NCI-H1436 (cell line): Measurements from ENCODE around the gene EVI5.
A peak's percentile ranks its signal among the peaks of the same experiment; 100 is the strongest.

Experiments
- DNase-seq: peaks from one replicate; lab custom pipeline; 2025; lab: John Stamatoyannopoulos, UW

EVI5 gene

DNA sequence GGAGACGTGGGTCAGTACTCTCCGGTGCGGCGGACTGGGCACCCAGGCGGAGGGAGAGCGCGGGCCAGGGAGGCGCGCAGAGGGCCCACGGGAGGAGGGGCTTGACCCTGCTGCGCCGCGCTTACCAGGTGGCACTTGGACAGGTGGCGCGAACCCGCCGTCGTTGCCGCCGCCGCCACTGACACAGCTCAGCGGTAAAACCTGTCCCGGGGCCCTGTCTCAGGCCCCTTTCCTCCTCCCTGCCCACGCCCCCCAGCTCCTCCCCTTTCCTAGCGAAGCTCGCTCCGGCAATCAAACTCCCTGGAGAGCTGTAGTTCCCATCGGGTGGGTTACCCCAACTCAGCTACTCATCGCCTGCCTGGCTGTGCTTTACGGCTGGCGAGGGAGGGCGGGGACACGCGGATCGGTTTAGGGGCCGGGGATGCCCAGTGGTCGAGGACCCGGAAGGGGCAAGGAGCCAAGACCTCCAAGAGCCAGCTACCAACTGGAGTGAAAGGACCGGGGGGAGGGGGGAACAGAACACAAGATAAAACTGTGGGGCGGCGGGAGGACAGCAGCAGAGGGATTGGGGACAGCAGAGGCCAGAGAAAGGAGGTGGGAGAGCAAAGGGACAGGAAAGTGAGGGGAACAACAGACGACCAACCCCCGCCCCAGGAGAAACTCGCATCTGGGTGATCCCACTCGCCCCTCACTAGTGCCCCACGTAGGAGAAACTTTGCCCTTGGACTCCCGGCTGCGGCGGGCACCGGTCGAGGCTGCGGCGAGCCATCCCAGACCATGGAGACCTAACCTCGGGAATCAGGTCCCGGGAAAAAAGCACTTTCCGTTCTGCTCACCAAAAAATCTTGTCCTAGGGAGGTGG, 301.1 kb downstream of the EVI5 start:
- peak; percentile 56 for DNase-seq

DNA sequence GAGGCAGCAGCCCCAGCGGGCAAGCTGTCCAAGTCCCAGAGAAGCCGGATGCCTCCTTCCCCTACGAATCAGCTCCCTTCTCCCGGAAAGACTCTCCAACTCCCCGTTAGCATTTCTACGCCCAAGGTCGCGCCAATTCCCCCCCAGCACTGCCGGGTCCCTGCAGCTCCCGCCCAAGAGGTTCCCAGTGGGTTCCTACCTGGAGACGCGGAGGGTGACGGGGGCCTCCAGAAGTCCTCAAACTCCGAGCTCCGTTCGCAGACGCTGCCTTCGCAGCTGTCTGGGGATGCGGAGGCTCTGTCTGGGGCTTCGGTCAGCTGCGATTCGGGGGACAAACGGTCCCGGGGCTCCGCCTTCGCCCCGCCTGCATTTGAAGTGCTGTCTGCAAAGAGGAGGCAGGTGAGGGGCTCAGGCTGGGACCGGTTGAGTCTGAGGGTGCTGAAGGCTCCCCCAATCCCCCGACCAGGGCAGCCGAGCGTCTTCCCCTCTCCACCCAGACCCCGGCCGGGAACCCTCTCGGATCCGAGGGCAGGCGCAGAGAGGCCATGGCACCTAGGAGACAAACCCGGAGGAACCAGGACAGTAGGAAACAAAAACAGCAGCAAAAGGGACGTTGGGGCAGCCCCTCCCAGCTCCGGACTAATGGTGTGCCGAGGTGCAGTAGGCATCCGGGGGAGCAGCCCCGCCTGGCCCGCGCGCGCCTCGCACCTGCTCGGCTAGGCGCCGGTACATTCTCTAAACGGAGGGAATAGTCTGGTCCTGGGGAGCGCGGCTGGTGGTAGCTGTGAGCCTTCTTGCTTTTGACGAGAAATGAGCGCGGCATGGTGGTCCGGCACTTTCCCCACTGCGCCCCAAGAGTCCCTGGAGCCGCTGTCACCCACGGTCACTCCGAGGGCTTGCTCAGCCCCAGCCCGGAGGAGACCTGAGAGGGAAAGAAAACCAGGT, 302.0 kb downstream of the EVI5 start:
- no peak for DNase-seq

DNA sequence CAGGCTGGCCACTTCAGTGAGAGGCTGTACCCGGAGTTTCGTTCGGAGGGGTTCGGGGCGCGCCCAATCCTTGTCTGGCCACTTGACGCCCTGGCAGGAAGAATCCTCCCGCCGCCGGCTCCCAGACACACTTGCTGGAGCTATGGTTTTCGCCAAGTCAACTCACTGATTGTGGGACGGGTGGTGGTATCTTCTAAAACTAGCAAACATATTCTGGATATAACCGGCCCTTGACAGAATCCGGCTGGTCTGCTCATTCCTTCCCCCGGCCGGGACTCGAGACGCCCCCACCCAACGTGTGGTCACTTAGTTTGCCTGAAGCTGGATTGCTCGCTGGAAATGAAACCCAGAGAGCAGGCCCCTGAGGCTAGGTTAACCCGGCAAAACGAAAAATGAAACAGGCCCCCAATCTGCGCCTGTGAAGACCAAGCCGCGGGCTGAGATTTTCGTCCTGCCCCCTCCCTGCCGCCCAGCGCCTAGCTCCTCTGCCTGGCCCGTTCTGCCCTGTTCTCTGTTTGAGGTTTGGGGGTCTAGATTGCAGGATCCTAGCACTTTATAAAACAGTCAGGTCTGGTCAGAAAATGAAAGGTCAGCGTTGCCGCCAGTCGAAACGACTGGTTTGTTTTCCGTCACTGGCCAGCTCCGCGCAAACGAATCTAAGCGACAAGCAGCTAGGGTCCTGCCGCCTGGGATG, 302.8 kb downstream of the EVI5 start:
- DNase-seq: no peak

DNA sequence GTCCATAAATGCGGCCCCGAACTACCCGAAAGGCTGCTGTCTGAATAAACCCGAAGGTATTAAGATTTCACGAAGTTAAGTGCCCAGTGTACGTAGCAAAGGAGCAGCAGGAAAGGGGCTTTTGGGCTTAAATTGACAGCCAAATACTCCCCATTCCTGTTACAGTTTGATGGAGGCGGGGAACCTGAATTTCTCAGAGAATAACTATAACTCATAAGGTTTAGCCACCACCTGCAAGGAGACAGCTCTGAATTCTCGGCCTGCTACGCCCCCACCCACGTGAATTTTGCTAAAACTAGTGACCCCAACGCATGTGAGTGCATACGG, 303.3 kb downstream of the EVI5 start:
- no peak for DNase-seq

DNA sequence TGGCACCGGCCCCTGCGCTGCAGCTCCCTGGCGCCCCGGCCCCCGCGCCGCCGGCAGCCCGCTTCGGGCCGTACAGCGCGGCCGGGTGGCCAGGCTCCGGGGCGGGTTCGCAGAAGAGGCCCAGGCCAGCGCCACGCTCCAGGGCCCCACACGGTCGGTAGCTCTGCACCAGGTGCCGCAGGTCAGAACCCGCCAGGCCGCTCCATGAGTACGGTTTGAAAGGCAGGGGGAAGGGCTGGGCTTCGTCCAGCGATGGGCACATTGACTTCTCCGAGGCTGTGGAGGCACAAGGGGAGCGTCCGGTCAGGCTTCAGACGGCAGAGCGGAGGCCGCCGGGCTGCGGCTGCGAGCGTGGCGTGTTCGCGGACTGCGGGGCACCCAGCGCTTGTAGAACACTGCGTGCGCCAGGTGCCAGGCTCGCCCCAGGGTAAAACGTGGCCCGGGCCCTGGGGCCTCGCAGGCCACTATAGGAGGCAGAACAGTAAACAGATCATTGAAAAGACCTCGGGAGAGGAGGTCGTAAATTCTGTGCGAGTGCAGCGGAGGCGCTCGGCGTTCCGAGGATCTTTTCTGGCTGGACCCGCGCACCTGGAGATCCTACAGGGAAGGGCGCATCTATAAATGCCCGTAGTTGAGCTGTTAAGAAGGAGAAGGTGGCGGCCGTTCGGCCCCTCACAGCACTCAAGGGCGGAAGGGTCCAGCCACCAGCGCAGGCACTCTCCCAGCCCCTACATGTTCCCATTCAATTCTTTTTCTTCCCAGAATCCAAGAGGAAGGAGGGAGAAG, 303.9 kb downstream of the EVI5 start:
- no peak for DNase-seq

DNA sequence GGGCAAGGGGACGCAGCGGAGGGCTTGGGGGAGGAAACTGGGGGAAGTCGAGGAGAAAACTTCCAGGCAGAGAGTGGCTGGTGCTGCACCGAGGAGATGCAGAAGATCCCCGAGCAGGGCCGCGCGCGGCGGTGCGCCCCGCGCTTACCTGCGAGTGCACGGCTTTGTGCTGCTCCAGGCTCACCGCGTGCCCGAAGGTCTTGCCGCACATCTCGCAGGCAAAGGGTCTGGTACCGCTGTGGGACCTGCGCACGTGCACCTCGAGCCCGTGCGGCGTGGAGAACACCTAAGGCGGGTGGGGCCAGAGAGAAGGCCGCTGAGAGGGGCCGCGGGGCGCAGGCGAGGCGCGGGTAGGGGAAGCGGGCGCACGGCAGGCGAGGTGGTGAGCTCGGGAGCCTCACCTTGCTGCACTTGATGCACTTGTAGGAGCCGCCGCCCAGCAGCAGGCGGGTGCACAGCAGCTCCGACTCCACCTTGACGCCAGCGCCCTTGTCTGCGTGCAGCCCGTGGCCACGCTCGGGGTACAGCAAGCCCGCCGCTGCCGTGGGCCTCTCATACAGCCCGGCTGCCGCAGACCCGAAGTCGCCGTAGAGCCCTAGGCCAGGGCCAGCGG, 304.6 kb downstream of the EVI5 start:
- DNase-seq: no peak

DNA sequence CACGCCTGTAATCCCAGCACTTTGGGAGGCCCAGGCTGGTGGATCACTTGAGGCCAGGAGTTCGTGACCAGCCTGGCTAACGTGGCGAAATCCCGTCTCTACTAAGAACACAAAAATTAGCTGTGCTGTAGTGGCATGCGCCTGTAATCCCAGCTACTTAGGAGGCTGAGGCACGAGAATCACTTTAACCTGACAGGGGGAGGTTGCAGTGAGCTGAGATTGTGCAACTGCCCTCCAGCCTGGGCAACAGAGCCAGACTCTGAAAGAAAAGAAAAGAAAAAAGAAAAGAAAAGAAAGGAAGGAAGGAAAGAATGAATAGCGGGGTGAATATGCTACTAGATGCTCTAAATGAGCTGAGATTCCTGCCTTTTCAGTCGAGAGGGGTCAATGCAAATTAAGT, 305.3 kb downstream of the EVI5 start:
- DNase-seq: no peak

DNA sequence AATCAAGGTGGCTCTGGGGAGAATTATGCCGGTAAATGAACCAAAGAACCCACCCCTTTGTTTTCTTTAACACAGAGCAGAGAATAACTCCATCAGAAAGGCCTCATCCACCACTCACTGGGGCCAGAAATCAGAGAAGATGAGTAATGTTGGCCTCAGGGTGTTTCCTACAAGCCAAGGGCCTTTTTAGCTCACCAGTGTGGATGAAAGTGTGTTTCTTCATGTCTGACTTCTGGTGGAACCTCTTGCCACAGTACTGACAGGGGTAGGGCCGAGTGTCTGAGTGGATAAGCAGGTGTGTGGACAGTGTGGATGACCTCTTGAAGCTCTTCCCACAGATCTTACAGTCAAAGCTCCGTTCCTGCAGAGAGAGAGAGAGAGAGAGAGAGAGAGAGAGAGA, 306.5 kb downstream of the EVI5 start:
- no peak for DNase-seq

DNA sequence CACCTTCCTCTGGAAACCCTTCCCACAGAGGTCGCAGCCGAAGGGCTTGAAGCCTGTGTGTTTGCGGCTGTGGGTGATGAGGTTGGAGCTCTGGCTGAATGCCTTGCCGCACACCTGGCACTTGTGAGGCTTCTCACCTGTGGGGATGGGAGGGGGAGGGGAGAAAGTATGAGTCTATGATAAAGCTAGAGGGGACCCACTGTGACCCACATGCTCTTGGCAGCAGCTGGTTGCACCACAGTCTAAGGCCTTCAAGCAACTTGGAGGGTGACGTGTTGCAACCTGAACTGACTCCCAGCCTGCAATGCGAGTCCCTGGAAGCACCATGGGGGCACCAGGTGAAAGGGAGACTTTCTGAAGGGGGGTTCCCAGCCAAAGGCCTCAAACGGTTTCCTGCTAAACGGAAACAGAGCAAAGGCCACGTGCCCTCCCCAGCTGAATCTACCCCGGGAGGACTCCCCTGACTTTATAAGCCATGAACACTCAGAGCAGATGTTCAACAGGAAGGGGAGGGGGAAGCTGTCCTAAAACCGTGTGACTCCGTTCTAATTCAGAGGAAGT, 308.8 kb downstream of the EVI5 start:
- no peak for DNase-seq

DNA sequence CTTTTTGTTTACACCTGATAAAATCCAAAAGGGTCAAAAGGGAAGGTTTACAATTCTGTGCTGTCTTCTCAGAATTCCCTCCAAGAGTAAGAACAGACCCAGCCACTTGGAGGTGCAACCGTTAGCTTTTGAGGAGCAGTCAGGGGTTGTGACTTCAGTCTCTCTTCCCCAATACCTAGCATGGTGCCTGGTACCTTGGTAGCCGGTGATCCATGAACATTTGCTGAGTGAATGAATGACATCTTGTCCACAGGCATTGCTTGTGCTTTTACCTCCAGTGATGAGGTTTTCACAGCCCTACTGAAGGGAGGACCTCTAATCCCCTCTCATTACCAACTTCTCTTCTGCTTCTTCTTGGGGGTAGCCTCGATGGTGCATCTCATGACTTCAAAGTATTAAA, 309.9 kb downstream of the EVI5 start:
- DNase-seq: no peak

DNA sequence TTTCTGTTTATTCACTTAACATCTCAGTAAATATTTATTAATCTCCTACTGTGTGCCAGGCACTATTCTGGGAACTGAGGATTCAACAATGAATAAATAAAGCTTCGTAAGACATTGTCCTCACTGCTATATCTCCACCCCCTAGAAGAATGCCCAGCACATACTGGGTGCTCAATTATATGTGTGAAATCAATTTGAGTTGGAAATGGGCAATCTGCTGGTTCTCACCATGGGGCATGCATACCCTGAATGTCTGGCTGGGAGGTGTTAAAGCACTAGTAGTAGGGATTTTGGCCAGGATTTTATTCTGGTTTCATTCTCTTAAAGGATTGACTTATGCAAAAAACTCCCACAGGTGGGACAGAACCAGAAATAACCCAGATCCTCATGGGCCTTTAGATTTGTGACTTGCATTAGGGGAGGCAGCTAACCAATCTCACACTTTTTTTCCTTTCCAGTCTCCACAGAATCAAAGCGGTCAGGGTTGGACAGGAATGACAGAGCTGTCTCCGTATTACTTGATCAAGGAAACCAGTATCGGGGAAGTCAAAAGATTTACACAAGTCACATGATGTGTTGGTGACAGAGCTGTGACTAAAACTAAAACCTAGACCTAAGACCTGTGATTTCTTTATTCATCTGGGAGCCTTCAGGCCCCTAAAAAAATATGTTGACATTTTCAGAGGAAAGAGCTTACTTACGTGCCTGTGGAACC, 311.0 kb downstream of the EVI5 start:
- no peak for DNase-seq

DNA sequence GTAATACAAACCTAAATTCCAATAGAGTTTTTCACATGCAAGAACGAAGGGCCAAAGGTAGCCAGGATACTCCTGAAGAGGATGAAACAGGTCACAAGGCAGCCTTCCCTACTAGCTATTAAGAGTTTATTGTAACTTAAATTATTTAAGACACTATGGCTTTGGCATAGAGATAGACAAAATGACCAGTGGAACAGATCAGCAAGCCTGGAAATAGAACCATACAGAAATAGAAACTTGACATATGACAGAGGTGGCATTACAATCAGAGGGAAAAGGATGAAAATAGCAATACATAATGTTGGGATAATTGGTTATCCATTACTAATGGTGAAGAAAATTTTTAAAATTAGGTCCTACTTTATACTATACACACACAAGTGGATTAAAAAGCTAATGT, 314.7 kb downstream of the EVI5 start:
- no peak for DNase-seq

DNA sequence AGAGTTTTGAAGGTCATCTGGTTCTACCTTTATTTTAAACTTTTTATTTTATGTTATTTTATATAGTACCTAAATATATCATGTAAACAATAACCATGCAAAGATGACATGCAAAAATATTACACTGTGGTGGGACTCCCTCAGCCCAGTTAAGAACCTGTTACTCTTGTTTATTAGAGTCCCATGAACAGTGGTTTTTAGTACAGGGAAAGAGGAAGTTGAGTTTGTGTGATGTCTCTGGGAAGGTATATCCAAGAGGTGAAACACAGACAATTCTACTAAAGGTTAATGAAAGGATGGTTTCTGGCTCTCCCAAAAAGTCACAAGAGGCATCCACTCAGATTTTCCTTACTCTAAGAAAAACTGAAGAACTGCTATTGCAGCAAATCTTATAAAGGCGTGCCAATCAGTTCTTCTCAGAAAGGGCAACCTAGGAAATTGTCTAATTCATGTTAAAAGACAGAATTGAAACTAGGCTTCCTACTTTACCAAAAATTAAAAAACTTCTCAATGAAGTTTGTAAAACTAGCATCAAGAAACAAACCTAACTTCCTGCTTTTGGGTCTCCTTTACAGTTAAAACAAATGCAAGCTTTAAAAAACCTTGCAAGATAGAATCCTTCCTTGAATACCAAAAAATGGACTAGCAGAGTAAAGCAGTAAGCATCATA, 318.1 kb downstream of the EVI5 start:
- no peak for DNase-seq

DNA sequence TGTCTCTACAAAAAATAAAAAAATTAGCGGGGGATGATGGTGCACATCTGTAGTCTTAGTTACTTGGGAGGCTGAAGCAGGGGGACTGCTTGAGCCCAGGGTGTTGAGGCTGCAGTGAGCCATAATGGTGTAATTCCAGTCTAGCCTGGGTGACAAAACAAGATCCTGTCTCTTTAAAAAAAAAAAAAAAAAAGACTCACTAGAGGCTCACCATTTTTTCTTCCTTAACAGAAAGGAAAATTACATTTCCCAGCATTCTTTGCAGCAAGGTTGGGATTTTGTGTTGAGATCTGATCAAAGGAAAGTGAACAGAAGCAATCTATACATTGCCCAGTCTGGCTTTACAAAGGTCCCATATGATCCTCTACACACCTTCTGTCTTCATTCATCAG, 319.7 kb downstream of the EVI5 start:
- DNase-seq: no peak

DNA sequence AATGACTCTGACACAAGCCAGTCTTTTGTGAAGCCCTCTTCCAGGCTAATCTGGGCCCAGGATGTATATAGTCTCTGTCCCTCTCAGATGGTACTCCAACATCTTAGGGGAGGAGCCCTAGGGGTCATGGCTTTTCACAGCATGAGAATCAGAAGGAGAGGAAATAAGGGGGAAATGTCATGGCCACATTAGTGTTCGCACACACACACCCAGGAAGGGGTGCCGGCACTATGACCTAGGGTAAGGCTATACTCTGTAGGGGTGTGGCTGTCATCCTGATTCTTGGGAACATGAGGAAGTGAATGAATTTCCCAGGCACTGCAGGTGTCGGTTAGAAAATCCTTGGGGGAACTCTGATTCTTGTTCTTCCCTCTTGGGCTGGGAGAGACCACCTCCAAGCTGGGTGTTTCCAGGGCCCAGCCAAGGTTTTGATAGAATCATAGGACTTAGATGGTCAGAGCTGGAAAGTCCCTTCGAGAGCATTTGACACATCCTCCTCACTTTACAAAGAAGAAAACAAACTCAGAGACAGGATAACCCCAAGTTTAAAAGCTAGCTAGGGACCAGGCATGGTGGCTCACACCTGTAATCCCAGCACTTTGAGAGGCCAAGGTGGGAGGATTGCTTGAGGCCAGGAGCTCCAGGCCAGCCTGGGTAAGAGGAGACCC, 320.2 kb downstream of the EVI5 start:
- DNase-seq: no peak

DNA sequence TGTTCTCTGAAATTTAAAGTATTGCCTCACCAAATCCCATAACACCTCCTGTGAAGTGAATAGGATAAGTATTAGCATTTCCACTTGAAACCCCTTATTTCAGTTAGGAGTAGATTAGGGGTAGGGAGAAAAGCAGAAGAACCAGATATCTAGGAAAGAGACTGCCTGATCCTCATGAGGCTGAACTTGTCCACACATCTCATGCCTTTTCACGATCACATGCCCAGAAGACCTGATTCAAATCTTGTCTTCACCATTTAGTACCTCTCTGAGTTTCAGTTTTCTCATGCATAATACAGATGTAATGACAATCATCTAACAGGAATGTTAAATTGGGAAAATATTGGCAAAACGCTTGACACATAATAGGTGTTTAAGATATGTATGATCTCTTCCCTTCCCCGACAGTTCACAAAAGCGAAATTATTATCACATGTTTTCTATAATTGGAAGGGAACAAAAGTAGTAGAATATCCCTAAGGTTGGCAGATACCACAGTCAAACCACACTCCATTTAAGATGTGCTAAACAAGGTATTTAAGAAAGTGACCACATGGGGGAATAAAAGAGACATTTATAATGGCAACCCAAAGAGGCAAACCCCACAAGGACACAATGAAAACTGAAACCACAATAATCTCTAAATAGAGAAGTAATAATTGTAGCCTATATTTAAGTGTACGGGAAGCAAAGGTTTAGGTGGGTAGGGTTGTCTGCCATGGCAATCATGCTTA, 323.4 kb downstream of the EVI5 start:
- no peak for DNase-seq

DNA sequence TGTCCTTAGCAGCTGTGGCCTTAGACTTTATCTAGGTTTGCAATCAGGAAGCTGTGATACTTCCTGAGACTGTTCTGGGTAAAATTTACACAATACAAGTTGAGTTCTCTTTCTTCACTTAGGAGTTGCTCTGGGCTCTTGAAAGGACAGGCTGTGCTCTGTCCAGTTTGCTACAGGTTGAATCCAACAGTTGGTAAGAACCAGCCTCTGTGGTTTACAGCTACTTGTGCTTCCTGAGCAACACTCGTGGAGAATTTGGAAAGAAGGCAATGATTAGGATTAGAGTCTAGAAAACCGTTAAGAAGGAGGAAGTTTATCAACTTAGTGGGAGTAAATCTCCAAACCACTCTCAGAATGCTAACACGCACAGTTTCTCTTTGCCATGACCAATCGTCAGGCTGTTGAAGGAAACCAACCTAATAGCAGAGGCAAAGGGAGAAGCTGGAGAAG, 325.0 kb downstream of the EVI5 start:
- no peak for DNase-seq
